IPS-NIHi7 (cell line): ENCODE measurements around the gene NOP9.
"Not testable (repeated sequence)": the region's sequence is repeated elsewhere in the genome, so short reads cannot be mapped to it uniquely, and the experiment has no call there.

Experiments
- DNase-seq: peaks from one replicate; pipeline ENCODE4 v3.0.0; 2012; ENCODE audit warnings: mixed read lengths; ENCODE audit errors: extremely low spot score

Gene NOP9

GRCh38 chr14:24310265-24310645 lies 10.6 kb downstream of the NOP9 start:
- no peak for DNase-seq

DNA sequence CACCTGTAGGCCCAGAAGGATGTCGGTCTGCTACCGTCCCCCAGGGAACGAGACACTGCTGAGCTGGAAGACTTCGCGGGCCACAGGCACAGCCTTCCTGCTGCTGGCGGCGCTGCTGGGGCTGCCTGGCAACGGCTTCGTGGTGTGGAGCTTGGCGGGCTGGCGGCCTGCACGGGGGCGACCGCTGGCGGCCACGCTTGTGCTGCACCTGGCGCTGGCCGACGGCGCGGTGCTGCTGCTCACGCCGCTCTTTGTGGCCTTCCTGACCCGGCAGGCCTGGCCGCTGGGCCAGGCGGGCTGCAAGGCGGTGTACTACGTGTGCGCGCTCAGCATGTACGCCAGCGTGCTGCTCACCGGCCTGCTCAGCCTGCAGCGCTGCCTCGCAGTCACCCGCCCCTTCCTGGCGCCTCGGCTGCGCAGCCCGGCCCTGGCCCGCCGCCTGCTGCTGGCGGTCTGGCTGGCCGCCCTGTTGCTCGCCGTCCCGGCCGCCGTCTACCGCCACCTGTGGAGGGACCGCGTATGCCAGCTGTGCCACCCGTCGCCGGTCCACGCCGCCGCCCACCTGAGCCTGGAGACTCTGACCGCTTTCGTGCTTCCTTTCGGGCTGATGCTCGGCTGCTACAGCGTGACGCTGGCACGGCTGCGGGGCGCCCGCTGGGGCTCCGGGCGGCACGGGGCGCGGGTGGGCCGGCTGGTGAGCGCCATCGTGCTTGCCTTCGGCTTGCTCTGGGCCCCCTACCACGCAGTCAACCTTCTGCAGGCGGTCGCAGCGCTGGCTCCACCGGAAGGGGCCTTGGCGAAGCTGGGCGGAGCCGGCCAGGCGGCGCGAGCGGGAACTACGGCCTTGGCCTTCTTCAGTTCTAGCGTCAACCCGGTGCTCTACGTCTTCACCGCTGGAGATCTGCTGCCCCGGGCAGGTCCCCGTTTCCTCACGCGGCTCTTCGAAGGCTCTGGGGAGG lies 11.3 kb downstream of the NOP9 start, which contains the start of gene LTB4R:
LTB4R (plus strand) TSS at position 857 of the 959 bp plus-strand sequence. CDS start 4,150 bp downstream, outside the sequence.
- peak; percentile 73 for DNase-seq

DNA sequence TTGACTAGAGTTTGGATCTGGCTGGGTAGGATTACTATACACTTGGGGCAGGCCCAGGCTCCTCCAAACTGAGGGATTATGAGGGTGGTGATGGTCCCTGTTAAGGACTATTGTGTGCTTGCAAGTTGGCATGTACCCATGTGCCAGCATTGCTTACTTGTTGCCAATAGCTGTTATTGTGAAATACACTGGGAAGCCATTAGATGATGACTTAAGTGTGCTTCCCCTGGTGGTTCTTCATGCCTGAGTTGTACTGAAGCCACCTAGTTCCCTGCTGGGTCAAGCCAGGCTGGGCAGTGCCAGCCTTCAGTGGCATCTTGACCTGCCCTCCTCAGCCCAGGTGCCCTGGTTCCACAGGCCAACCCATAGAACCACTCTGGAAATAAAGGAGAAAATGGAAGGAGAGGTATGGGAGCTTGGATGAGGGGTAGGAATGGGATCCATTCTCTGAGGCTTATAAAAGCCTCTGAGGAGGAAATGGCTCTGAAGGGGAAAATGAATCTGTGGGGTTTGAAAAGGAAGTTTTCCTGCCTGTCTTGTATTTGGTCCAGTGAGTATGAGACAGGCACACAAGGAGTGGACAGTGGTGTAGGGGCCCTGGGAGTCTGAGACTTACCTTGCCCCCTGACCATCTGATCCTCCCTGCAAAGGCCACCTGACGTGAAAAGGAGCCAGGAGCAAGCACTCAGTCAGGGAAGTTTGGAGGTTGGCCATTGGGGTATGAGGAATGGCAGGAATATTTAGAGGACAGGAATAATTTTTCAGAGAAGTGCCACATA lies 12.4 kb downstream of the NOP9 start:
- no peak for DNase-seq

GRCh38 chr14:24312736-24313507 lies 13.3 kb downstream of the NOP9 start:
- no peak for DNase-seq

GRCh38 chr14:24313913-24314312 lies 14.3 kb downstream of the NOP9 start:
- no peak for DNase-seq

DNA sequence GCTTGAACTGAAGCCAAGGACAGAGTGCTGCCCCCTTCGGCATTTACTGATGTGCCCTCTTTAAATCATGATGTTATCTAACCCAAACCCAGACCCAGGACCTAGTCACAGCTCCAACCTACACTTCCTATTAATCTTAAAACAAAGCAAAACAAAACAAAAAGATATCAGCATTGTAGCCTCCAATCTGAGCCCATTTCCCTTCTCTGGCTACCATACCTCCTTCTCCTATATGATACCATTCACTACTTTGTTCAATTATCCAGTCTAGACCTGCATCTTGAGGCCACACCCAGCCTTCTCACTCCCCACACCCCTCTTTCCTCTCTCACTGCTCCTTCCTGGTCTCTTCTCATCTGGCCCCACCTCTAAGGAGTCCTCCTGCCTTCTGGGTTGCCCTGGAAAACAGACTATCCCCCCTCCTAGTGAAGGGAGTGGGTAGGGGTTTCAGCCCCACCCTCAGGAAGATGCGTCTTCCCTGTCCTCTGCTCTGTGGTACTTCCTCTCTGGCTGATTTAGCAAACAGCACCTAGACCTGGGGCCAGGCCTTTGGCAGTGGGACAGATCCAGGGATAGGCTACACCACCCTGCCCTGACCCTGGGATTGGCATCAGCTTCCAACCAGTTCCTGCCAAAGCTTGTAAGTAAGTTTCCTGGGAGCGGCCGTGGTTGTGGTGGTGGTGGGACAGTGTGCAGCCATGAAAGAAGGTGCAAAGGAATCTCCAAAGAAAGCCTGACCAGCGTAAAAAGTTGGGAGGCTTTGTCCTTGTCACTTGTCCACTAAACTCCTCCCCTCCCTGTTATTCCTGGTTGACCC lies 14.9 kb downstream of the NOP9 start:
- no peak for DNase-seq

DNA sequence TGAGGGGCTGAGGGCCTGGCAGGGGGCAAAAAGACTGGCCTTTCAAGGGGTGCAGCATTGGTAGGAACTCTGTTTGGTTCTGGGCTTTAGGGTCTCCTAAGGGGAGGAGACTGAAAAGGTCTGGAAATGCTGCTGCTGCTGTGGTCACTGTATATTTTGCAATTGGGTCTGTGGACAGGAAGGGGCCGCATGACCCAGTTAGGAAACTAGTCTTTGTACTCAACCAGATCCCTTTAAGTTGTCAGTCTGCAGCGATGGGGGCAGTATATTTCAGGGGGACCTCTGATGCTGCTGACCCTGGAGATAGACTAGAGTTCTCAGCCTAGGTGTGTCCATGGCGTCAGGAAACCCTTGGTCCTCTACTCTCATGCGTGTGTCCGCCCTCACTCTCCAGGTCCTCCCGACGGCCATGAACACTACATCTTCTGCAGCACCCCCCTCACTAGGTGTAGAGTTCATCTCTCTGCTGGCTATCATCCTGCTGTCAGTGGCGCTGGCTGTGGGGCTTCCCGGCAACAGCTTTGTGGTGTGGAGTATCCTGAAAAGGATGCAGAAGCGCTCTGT lies 15.7 kb downstream of the NOP9 start:
- no peak for DNase-seq

- peak; percentile 31 for DNase-seq
These were observed 16.4 kb downstream of the NOP9 start for GRCh38 chr14:24315807-24316596.

DNA sequence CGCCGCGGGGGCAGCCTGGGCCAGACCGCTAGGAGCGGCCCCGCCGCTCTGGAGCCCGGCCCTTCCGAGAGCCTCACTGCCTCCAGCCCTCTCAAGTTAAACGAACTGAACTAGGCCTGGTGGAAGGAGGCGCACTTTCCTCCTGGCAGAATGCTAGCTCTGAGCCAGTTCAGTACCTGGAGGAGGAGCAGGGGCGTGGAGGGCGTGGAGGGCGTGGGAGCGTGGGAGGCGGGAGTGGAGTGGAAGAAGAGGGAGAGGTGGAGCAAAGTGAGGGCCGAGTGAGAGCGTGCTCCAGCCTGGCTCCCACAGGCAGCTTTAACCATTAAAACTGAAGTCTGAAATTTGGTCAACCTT lies 16.9 kb downstream of the NOP9 start:
- DNase-seq = no peak

DNA sequence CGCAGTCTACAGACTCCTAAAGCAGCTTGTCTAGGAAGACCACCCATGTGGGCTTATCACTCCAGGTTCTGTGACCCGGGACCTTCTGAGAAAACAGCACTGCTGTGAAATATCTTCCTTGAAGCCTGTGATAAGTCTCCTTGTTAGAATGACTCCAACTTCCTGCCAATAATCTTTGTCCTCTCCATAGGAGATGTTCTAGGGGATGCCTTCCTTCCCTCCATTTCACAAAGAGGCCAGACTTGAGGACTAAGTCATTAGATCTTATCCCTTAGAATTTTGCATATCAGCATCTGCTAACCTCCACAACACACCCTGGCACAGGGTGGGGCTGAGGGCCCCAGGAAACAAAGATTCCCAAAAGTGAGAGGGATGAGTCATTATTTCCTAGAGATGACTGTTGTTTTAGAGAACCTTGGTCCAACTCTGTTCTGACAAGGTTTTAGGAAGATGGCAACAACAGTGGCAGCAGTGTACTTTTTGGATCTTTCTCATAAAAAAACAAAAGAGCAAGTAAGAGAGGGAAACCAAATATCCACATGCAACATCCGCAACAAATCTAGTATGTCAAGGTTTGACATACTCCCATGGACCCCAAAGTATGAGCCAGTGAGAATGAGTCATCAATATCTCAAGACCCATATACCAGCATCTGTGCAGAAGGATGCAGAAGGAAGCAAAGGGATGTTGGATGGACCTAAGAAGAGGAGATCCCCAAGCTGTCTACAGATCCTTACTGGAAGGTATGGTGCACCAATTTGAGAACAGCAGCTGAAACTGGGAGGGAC lies 17.7 kb downstream of the NOP9 start:
- no peak for DNase-seq

- no peak for DNase-seq
These were observed 21.7 kb downstream of the NOP9 start for GRCh38 chr14:24321212-24321975.

DNA sequence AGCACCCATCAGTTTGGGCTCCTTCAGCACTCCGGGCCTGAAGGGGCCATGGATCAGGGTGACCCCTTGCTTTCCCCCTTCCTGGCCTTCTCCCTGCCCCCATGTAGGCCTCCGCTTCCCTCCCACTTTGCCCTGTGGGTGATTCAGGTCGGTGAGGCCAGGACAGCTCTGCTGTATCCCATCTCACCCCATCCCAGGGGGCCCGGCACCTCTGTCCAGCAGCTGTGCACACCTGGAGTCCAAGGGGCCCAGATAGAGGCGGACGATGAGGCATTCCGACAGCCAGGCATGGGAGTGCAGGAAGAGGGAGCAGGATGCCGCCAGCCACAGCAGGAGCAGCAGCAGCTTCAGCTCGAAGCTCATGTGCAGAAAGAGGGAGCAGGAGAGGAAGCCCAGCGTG lies 23.0 kb downstream of the NOP9 start:
- DNase-seq = no peak

GRCh38 chr14:24323341-24323740 lies 23.7 kb downstream of the NOP9 start:
- DNase-seq = no peak

- no peak for DNase-seq
These were observed 24.4 kb downstream of the NOP9 start for GRCh38 chr14:24324024-24324423.

DNA sequence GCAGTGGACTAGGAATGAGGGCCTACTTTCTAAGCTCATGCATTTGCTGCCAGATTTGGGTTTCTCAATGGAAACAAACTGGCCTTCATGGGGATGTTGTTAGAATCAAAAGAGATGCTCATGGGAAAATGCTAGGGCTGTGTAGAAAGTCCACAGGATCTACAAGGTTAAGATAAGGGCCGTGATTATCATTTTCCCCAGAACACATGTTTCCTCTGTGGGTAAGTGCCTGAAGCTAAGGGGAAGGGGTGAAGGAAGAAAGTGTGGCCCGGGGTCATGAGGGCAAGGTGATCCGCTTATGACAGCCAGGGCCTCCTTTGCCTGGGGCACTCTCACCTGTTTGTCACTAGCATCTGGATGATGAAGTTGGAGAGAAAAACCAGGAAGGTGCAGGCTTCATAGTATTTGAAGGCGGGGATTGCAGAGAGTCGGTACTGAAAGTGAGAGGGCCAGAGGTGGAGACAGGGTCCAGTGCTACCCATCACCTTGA lies 25.4 kb downstream of the NOP9 start:
- no peak for DNase-seq

- no peak for DNase-seq
These were observed 26.3 kb downstream of the NOP9 start for GRCh38 chr14:24325963-24326362.

- no peak for DNase-seq
These were observed 27.7 kb downstream of the NOP9 start for GRCh38 chr14:24327303-24327702.

DNA sequence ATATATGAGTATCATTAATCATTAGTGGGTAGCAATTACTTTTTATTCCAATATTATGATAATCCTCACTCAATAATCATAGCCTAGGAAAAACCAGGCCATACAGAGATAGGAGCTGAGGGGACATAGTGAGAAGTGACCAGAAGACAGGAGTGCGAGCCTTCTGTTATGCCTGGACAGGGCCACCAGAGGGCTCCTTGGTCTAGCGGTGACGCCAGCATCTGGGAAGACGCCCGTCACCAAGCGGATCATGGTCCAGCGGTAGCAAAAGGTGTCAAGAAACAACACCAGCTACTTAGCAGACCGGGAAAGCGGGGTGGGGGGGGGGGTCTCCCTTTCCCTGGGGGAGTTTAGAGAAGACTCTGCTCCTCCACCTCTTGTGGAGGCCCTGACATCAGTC lies 28.3 kb downstream of the NOP9 start:
- DNase-seq = not testable (repeated sequence)
